ENCODE data around the gene STK32B.

- TF ChIP-seq CTCF (IDR thresholded peaks at IDR 0.05): no peak
- TF ChIP-seq EP300 (IDR thresholded peaks at IDR 0.05): no peak
- no peak for TF ChIP-seq POLR2A (IDR thresholded peaks at IDR 0.05; ENCODE audit: low read length)
- TF ChIP-seq BCL3 (IDR thresholded peaks at IDR 0.05): no peak
- TF ChIP-seq, protein P1, sequence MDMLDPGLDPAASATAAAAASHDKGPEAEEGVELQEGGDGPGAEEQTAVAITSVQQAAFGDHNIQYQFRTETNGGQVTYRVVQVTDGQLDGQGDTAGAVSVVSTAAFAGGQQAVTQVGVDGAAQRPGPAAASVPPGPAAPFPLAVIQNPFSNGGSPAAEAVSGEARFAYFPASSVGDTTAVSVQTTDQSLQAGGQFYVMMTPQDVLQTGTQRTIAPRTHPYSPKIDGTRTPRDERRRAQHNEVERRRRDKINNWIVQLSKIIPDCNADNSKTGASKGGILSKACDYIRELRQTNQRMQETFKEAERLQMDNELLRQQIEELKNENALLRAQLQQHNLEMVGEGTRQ (IDR thresholded peaks at IDR 0.05): no peak
- TF ChIP-seq PHF8 (IDR thresholded peaks at IDR 0.05; ENCODE audit: borderline replicate concordance, low read depth): no peak
- no peak for TF ChIP-seq RFX5 (IDR thresholded peaks at IDR 0.05)
- no peak for TF ChIP-seq JUN (IDR thresholded peaks at IDR 0.05)
- no peak for TF ChIP-seq NFE2L2 (conservative IDR thresholded peaks at IDR 0.05; ENCODE audit: low read length)
- no peak for TF ChIP-seq NR3C1 (IDR thresholded peaks at IDR 0.05)
- TF ChIP-seq RCOR1 (IDR thresholded peaks at IDR 0.05; ENCODE audit: low read depth, low read length): no peak
Observed at GRCh38 chr4:5203309-5203992, 152.2 kb downstream of the STK32B start.

All from A549 (cell line).